Measurements from ENCODE around the gene CISH.

GRCh38 chr3:50628601-50629000, 17.0 kb upstream of the CISH start:
- no peak for TF ChIP-seq CTCF (IDR thresholded peaks at IDR 0.05; ENCODE audit: low read depth, low read length)
- TF ChIP-seq POLR2A (IDR thresholded peaks at IDR 0.05; ENCODE audit: extremely low read depth, insufficient read length) = no peak
- TF ChIP-seq MAX (IDR thresholded peaks at IDR 0.05; ENCODE audit: low read depth, low read length) = no peak
- no peak for TF ChIP-seq MYC (IDR thresholded peaks at IDR 0.05; ENCODE audit: low read depth, low read length)

Data from NB4 (cell line).